Measurements from ENCODE around the gene FPGT.
"Not testable (repeated sequence)": the region's sequence is repeated elsewhere in the genome, so short reads cannot be mapped to it uniquely, and the experiment has no call there.

FPGT gene
- total RNA-seq: 3.2 to 8.0 (median 3.8) reads per million in 4 donors

- DNase-seq: peak; percentile 90 to 94 (median 91)
Measured at GRCh38 chr1:74197657-74198552, at the start of gene FPGT, which contains the start of gene LRRIQ3. FPGT (plus strand) TSS chr1:74198242; CDS start chr1:74198279, 37 bp downstream. LRRIQ3 (minus strand) TSS chr1:74198176; CDS start chr1:74183684, 14,492 bp downstream.

DNA sequence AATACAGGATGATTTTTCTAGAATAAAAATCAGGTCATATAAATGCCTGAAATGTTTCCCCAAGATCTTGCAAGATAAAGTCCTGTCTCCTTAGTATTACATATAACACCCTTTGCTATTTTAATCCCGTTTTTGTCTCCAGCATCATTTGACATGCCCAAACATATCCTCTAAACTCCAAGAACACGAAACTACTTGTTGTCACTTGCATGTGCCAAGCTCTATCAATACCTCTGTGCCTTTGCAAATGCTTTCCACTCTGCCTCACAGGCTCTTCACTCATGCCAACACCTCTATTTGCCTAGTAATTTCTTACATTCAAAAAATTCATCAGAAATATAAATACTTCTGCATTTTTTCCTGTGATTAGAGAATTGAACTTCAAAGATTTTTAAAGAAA lies 38.0 kb upstream of the FPGT start:
- DNase-seq: no peak

DNA sequence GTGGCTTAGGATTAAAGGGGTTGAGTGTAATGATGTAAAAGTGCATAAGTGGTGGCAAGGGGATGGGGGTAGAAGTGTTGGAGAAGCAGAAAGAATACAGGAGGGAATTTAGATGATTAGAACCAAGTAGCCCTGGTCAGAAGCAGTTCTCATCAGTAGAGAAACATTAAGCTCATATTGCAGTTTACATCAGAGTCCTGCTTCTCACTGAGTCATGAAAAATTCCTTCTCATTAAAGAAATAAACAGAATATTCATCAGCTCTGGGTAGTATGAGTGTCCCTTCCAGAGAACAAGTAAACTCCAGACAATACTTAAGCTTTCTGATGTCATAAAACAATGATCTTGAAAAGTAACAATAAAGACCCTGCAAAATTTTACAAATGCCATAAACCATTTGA lies 36.5 kb upstream of the FPGT start:
- DNase-seq: no peak

DNA sequence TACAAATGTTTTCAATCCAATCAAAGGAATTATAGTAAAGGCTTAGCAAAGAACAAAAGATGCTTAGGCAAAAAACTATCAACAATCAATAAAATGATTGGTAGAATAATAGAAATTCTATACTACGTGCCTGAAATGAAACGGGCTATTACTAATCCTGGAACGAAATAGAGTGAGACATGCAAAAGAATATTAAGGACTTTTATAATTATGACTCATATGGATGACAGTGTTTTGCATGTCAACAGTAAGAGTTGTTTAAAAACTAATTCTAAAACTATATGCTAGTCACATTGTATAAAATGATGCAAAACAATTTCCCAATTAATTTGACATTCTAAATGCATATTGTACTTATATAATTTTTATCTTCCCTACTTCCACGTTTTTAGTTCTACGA lies 35.7 kb upstream of the FPGT start:
- no peak for DNase-seq

GRCh38 chr1:74174423-74174822 lies 23.6 kb upstream of the FPGT start:
- not testable (repeated sequence) for DNase-seq

- no peak for DNase-seq
Measured at GRCh38 chr1:74180490-74180889, 17.6 kb upstream of the FPGT start.

DNA sequence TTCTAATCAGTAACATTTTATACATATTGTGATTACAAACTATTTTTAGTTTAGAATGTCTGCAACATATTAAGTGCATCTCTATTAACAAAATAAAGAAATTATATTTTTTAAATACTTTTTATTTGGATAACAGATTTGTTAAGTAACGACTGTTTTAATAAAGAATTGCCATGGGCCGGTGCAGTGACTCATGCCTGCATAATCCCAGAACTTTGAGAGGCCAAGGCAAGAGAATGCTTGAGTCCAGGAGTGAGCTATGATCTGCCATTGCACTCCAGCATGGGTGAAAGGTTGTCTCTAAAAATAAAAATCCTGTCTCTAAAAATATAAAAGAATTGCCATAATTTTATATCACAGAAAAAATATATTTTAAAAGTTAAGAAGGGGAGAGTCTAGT lies 4.1 kb upstream of the FPGT start:
- DNase-seq: no peak

DNA sequence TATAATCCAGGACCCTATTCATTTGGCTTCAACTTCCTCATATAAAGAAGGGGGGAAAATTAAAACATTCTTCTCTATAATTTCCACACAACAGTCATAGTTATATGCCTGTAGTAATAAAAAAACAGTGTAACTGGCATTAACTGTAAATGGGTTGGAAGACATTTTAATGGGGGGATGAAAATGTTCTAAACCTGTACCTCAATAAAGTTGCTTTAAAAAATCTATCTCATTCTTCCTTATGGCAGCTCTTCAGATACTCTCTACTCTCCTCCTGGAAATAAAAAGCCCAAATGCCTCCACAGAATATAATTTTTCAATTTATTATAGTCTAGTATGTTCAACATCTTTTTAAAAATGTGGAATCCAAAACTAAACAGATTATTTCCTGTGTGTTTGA lies 2.7 kb upstream of the FPGT start:
- DNase-seq: no peak

DNA sequence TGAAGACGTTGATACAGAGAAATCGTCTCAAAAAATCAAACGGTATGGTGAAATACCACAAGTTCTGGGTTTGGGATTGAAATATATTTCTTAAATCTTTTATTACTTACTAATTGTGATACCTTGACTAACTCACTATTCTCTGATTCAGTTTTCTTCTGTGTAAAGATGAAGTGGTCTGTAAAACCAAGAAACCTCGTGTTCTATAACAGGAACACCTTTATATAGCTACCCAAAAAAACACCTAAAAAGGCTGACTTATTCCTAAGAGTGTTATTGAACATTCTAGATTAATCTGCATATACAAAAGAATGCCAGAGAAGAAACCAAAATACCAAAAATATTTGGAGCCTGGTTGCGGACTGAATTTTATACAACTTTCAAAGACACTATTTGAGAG lies 787 bp upstream of the FPGT start:
- no peak for DNase-seq

GRCh38 chr1:74199504-74199903 lies 1.5 kb downstream of the FPGT start:
- no peak for DNase-seq

DNA sequence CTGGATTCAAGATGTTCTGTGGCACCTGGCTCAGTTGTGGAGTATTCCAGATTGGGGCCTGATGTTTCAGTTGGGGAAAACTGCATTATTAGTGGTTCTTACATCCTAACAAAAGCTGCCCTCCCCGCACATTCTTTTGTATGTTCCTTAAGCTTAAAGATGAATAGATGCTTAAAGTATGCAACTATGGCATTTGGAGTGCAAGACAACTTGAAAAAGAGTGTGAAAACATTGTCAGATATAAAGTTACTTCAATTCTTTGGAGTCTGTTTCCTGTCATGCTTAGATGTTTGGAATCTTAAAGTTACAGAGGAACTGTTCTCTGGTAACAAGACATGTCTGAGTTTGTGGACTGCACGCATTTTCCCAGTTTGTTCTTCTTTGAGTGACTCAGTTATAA lies 7.2 kb downstream of the FPGT start:
- no peak for DNase-seq

DNA sequence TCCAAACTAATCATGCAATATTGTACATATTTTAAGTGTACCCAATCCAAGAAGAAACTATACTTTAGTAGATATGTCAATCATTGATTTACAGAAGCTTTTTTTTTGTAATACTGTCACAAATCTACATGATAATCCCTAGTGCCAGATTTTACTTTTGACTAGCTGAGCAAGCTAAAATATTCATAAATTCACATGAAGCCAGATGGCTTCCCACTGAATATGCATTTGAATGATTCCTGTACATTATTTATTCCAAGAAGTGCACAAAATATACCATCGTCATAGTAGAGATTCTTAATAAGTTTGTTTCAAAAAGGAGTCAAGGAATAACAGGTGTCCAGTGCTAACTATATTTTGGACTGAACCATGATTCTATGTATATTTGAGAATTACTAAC lies 17.2 kb downstream of the FPGT start:
- DNase-seq: no peak

GRCh38 chr1:74222701-74223100 lies 24.7 kb downstream of the FPGT start:
- no peak for DNase-seq

DNA sequence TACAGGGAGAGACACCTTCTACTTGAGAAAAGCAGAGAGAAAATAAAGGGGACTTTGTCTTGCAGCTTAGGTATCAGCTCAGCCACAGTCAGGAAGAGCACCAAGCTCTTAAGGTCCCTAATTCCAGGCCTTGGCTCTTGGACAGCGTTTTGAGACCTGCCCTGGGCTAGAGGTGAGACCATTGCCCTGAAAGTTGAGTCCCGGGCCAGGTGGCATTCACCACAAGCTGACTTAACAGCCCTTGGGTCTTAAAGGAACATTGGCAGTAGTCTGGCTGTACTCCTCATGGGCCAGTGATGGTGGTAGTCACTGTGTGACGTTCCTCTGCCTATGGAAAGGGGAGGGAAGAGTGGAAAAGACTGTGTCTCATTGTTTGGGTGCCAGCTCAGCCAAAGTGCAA lies 25.4 kb downstream of the FPGT start:
- no peak for DNase-seq

- DNase-seq: no peak
Measured at GRCh38 chr1:74235153-74235552, 37.1 kb downstream of the FPGT start, which contains the start of gene TNNI3K. TNNI3K (plus strand) TSS chr1:74235387; CDS start chr1:74235452, 65 bp downstream.

GRCh38 chr1:74236440-74236839 lies 38.4 kb downstream of the FPGT start:
- no peak for DNase-seq

- DNase-seq: no peak
Measured at GRCh38 chr1:74237035-74237434, 39.0 kb downstream of the FPGT start.

DNA sequence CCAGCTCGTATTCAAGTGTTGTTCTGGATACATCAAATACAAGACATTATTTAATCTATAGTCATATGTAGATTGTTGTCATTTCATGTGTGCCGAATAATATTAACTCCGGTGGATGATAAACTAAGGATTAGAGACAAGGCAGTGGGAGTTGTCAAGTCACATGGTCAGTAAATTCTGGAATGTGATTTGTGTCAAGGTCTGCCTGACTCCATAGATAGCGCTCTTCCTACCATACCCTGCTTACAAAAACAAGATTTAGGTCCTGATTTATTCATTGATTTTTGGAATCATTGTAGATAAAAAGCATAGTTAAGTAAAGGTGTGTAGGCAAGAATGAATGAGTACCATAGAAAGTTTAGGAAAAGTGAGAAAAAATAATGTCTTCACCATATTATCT lies 39.7 kb downstream of the FPGT start:
- DNase-seq: no peak

- DNase-seq: no peak
Measured at GRCh38 chr1:74245168-74245772, 47.2 kb downstream of the FPGT start.

GRCh38 chr1:74246315-74246714 lies 48.3 kb downstream of the FPGT start:
- DNase-seq: no peak

DNA sequence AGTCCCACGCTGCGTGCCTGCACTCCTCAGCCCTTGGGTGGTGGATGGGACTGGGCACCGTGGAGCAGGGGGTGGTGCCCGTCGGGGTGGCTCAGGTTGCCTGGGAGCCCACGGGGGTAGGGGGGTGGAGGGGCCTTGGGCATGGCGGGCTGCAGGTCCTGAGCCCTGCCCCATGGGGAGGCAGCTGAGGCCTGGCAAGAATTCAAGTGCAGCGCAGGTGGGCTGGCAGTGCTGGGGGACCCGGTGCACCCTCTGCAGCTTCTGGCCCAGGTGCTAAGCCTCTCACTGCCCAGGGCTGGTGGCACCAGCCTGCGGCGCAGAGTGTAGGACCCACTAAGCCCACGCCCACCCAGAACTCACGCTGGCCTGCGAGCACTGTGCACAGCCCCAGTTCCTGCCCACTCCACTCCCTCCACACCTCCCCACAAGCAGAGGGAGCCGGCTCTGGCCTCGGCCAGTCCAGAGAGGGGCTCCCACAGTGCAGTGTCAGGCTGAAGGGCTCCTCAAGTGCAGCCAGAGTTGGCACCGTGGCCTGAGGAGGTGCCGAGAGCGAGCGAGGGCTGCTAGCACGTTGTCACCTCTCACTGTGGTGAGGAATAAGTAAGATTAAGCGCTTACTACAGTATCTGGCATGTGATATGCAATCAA lies 50.0 kb downstream of the FPGT start:
- no peak for DNase-seq

- not testable (repeated sequence) for DNase-seq
Measured at GRCh38 chr1:74253243-74253824, 55.3 kb downstream of the FPGT start.
